Activated B cell treated with CpG ODN at 0.5 μM for 24 hours (primary cell): ENCODE results near the gene ZNF28. TPM values are rescaled to one million over a fixed set of nuclear protein-coding genes. Genes with fewer than 3 reads are reported as not detected.
A peak's percentile ranks its signal among the peaks of the same experiment; 100 is the strongest.
"Not testable (repeated sequence)": the region's sequence is repeated elsewhere in the genome, so short reads cannot be mapped to it uniquely, and the experiment has no call there.

Experiments used
- ATAC-seq: fragments of 200-7000 bp; cut with Tn5 transposase; one replicate; pipeline ENCODE4 v1.10.0; 2021; ENCODE audit warnings: low read depth, mild to moderate bottlenecking, moderate library complexity
- CTCF ChIA-PET: fragments of 350-600 bp; sonication (Branson Sonifier 250); formaldehyde crosslinking; loops from one replicate; lab custom pipeline; 2021; ENCODE audit warnings: antibody characterized with exemption; lab: Charles Lee
- POLR2A ChIA-PET: fragments of 350-600 bp; sonication (Branson Sonifier 250); formaldehyde crosslinking; loops from one replicate; lab custom pipeline; 2021; ENCODE audit warnings: antibody characterized with exemption; lab: Charles Lee
- DNase-seq: peaks from one replicate; pipeline ENCODE4 v3.0.0; 2022
- H3K27ac Mint-ChIP-seq: one replicate; pipeline ENCODE4 v1.8.0; 2020; ENCODE audit warnings: mixed read lengths
- H3K27me3 Mint-ChIP-seq: one replicate; pipeline ENCODE4 v1.8.0; 2021; ENCODE audit warnings: mixed read lengths
- H3K36me3 Mint-ChIP-seq: one replicate; pipeline ENCODE4 v1.8.0; 2021; ENCODE audit warnings: low read depth, mixed read lengths
- H3K4me1 Mint-ChIP-seq: one replicate; pipeline ENCODE4 v1.8.0; 2021; ENCODE audit warnings: mixed read lengths
- H3K4me3 Mint-ChIP-seq: one replicate; pipeline ENCODE4 v1.8.0; 2020; ENCODE audit warnings: mild to moderate bottlenecking, mixed read lengths
- H3K9me3 Mint-ChIP-seq: one replicate; pipeline ENCODE4 v1.8.0; 2020; ENCODE audit warnings: mixed read lengths
- intact Hi-C: fragments of 100-400 bp; cut with micrococcal nuclease; formaldehyde crosslinking; loops from one replicate; pipeline ENCODE4 v1.15.1; 2024
- total RNA-seq: library from RNA; stranded (reverse); gene quantifications from 2 replicates; pipeline ENCODE4 v1.2.3, GENCODE V29; 2022

Gene ZNF28
- 18.4 and 24.6 TPM in 2 replicates for total RNA-seq

GRCh38 chr19:52821204-52821960 is at the start of gene ZNF28:
Gene ZNF28 (minus strand): TSS chr19:52821633. CDS start chr19:52817958, 3,675 bp downstream.
- ATAC-seq (peak; percentile 100), DNase-seq (peak; percentile 51)
- H3K27ac Mint-ChIP-seq = peak within 1 kb of the TSS; percentile 88
- intact Hi-C loops, CTCF ChIA-PET, H3K9me3 Mint-ChIP-seq, H3K27me3 Mint-ChIP-seq: not testable (repeated sequence)
- peaks cover 25% of the 10 kb centered on the region for H3K36me3 Mint-ChIP-seq
- POLR2A ChIA-PET = interaction anchor here (0.6 kb wide), 1 partner anchor 34 kb away, joined by 4 read pairs; no protein-coding TSS in a partner anchor
- peak within 1 kb of the TSS; percentile 91 for H3K4me3 Mint-ChIP-seq
- H3K4me1 Mint-ChIP-seq = peaks cover 17% of the 10 kb centered on the region

GRCh38 chr19:52868031-52868430 is 46.6 kb upstream of the ZNF28 start:
- H3K4me3 Mint-ChIP-seq, H3K36me3 Mint-ChIP-seq, H3K9me3 Mint-ChIP-seq, H3K27me3 Mint-ChIP-seq, H3K27ac Mint-ChIP-seq, POLR2A ChIA-PET, H3K4me1 Mint-ChIP-seq, CTCF ChIA-PET, DNase-seq, intact Hi-C loops, ATAC-seq: not testable (repeated sequence)

- CTCF ChIA-PET, H3K9me3 Mint-ChIP-seq, H3K27me3 Mint-ChIP-seq: not testable (repeated sequence)
- intact Hi-C loops = loop anchor here (1.0 to 5.0 kb wide), 4 partner anchors 39 to 245 kb away; partner anchors contain the start of genes ZNF160, ZNF320 and ZNF816
- Mint-ChIP-seq H3K4me3 (peak within 1 kb of the TSS; percentile 95), H3K36me3 (peaks cover 27% of the 10 kb centered on the region), H3K27ac (peak within 1 kb of the TSS; percentile 91), H3K4me1 (peaks cover 22% of the 10 kb centered on the region)
- DNase-seq (peak; percentile 70), ATAC-seq (peak; percentile 99)
- POLR2A ChIA-PET = interaction anchor here (0.6 to 2.4 kb wide), 5 partner anchors 36 to 86 kb away, joined by 3 to 9 read pairs (median 4); no protein-coding TSS in a partner anchor
Observed at GRCh38 chr19:52857378-52858191, 36.2 kb upstream of the ZNF28 start, which contains the start of gene ZNF468. Gene ZNF468 (minus strand): TSS chr19:52857619. CDS start chr19:52854272, 3,347 bp downstream.

- DNase-seq, CTCF ChIA-PET, H3K27me3 Mint-ChIP-seq, H3K9me3 Mint-ChIP-seq, ATAC-seq: not testable (repeated sequence)
- H3K27ac Mint-ChIP-seq = peak overlapping the region; percentile 91
- intact Hi-C loops = loop anchor here (1.0 to 5.0 kb wide), 4 partner anchors 40 to 246 kb away; partner anchors contain the start of genes ZNF160, ZNF320 and ZNF816
- POLR2A ChIA-PET = interaction anchor here (0.6 to 2.4 kb wide), 3 partner anchors 37 to 86 kb away, joined by 3 to 9 read pairs (median 4); no protein-coding TSS in a partner anchor
- peak overlapping the region; percentile 95 for H3K4me3 Mint-ChIP-seq
- peaks cover 22% of the 10 kb centered on the region for H3K4me1 Mint-ChIP-seq
- H3K36me3 Mint-ChIP-seq = peaks cover 31% of the 10 kb centered on the region
Observed at GRCh38 chr19:52856540-52857377, 35.3 kb upstream of the ZNF28 start.

- CTCF ChIA-PET, H3K27ac Mint-ChIP-seq, ATAC-seq, intact Hi-C loops, H3K4me3 Mint-ChIP-seq, H3K4me1 Mint-ChIP-seq, POLR2A ChIA-PET, H3K27me3 Mint-ChIP-seq, DNase-seq: not testable (repeated sequence)
- H3K9me3 Mint-ChIP-seq = peaks cover 19% of the 10 kb centered on the region
- H3K36me3 Mint-ChIP-seq = peaks cover 91% of the 10 kb centered on the region
Observed at GRCh38 chr19:52847352-52847751, 25.9 kb upstream of the ZNF28 start.

- H3K4me3 Mint-ChIP-seq, ATAC-seq, DNase-seq, intact Hi-C loops, H3K4me1 Mint-ChIP-seq, CTCF ChIA-PET, H3K27ac Mint-ChIP-seq, POLR2A ChIA-PET, H3K27me3 Mint-ChIP-seq: not testable (repeated sequence)
- Mint-ChIP-seq H3K36me3 (peaks cover 91% of the 10 kb centered on the region), H3K9me3 (peaks cover 52% of the 10 kb centered on the region)
Observed at GRCh38 chr19:52840825-52841465, 19.5 kb upstream of the ZNF28 start.

GRCh38 chr19:52834289-52834688 is 12.9 kb upstream of the ZNF28 start:
- POLR2A ChIA-PET, H3K27ac Mint-ChIP-seq, H3K27me3 Mint-ChIP-seq, ATAC-seq, H3K4me1 Mint-ChIP-seq, CTCF ChIA-PET, DNase-seq, H3K4me3 Mint-ChIP-seq, intact Hi-C loops: not testable (repeated sequence)
- H3K9me3 Mint-ChIP-seq = peaks cover 29% of the 10 kb centered on the region
- H3K36me3 Mint-ChIP-seq = peaks cover 34% of the 10 kb centered on the region

GRCh38 chr19:52833541-52833940 is 12.1 kb upstream of the ZNF28 start:
- peaks cover 27% of the 10 kb centered on the region for H3K9me3 Mint-ChIP-seq
- H3K36me3 Mint-ChIP-seq = peaks cover 29% of the 10 kb centered on the region
- DNase-seq, ATAC-seq, POLR2A ChIA-PET, H3K27me3 Mint-ChIP-seq, H3K4me3 Mint-ChIP-seq, H3K4me1 Mint-ChIP-seq, intact Hi-C loops, CTCF ChIA-PET, H3K27ac Mint-ChIP-seq: not testable (repeated sequence)

GRCh38 chr19:52829866-52830265 is 8.4 kb upstream of the ZNF28 start:
- DNase-seq, CTCF ChIA-PET, H3K4me1 Mint-ChIP-seq, ATAC-seq, H3K27ac Mint-ChIP-seq, H3K27me3 Mint-ChIP-seq, H3K9me3 Mint-ChIP-seq, intact Hi-C loops, POLR2A ChIA-PET, H3K36me3 Mint-ChIP-seq, H3K4me3 Mint-ChIP-seq: not testable (repeated sequence)
